Pancreas (tissue), 10 donors: Measurements from ENCODE around the gene MED4. TPM values are rescaled to one million over a fixed set of nuclear protein-coding genes. Genes with fewer than 3 reads are reported as not detected.
A peak's percentile ranks its signal among the peaks of the same experiment; 100 is the strongest.

Experiments used
- ATAC-seq, 4 donors: fragments of 200-7000 bp; cut with Tn5 transposase; one replicate each; pipeline versions ENCODE4 v1.8.0 to v1.9.1; 2020; ENCODE audit warnings: mild to moderate bottlenecking in 4 of 4, moderate library complexity in 4 of 4
- DNase-seq, 6 donors: peaks; one replicate each; pipeline ENCODE4 v3.0.0-alpha.2; 2020
- FAIRE-seq: peaks from 2 replicates; lab custom pipeline; 2012; peaks lifted over from hg19 to GRCh38; lab: Jason Lieb, UNC
- H3K27ac ChIP-seq, 4 donors: fragments of 200-600 bp; sonication (generic); 1 replicate in 3 of 4; 2 replicates in 1 of 4; pipeline versions ENCODE4 v1.5.0 to v1.8.0; 2020
- H3K27me3 ChIP-seq, 4 donors: fragments of 200-600 bp; one replicate each; pipeline ENCODE4 v1.8.0; 2021
- H3K36me3 ChIP-seq, 3 donors: fragments of 200-600 bp; sonication (generic) in 1 of 3; one replicate each; pipeline versions ENCODE4 v1.5.0 to v1.8.0; 2020 to 2021
- H3K4me1 ChIP-seq, 3 donors: fragments of 200-600 bp; one replicate each; pipeline ENCODE4 v1.8.0; 2021
- H3K4me3 ChIP-seq, 4 donors: fragments of 200-600 bp; sonication (generic) in 2 of 4; one replicate each; pipeline versions ENCODE4 v1.5.0 to v1.8.0; 2020 to 2021
- H3K9me3 ChIP-seq, 4 donors: fragments of 200-600 bp; one replicate each; pipeline ENCODE4 v1.8.0; 2021
- WGBS, 2 donors: extraction: QIAGEN DNeasy Blood & Tissue Kit; methylation state at CpG; one replicate each; pipeline ENCODE4 v1.1.7; 2013; 5-methylcytosine and 5-hydroxymethylcytosine counted together
- intact Hi-C, 3 donors: fragments of 100-400 bp; cut with DNase I; formaldehyde crosslinking; loops; one replicate each; pipeline versions ENCODE4 v1.11.1 to v1.14.2; 2022
- polyA plus RNA-seq, 2 donors: library from polyadenylated mRNA; stranded (reverse); fragments of 200-250 nt; gene quantifications; one replicate each; pipeline ENCODE4 v1.2.3, GENCODE V29; 2013
- total RNA-seq, 6 donors: library from RNA; stranded (reverse); fragmentation: NEBNext Ultra II Directional in 4 of 6; extraction: Animal tissue kit (Norgen Biotek cat#: 25700) in 4 of 6; gene quantifications; one replicate each; pipeline versions ENCODE4 v1.2.1 to v1.2.4, GENCODE V29; 2021 to 2023
- TF ChIP-seq, protein P1 (sequence below), 4 donors: fragments of 200-600 bp; sonication (generic) in 3 of 4; IDR thresholded peaks; one replicate each; pipeline versions ENCODE4 v1.5.0 to v1.8.0; 2021; ENCODE audit warnings: antibody characterized with exemption in 4 of 4
- donor health status: healthy with polysubstance abuse.
- donor health status: DM: no; HTN: no; CAD: no; lungs with moderate emphysema.
- donor health status: DM: no; HTN: no; CAD: no.
- donor health status: control.
- donor health status: control.
- donor health status: Bipolar disorder and iron deficiency.
- donor health status: DM: yes; HTN: yes; CAD: no.
- donor health status: DM: no; HTN: no; CAD: no.
- donor health status: DM: no; HTN: no; CAD: no.
- donor health status: DM: yes; HTN: yes; CAD: no.

The MED4 gene
- total and polyA plus RNA-seq, 8 donors: 12.0 to 34.9 (median 16.4) TPM

DNA sequence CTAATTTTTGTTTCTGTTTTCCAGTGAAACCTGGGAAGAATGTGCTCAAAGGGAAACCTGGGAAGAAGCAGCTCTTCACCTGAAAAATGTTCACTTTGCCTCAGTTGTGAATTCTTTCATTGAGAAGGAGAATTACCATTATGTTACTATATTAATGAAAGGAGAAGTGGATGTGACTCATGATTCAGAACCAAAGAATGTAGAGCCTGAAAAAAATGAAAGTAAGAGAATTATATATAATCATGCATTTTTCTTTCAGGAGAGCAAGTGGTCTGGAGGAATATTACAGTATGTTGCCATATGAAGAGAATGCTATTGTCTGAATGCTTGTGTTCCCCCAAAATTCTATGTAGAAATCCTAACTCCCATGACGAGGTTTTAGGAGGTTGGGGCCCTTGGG is 54.0 kb downstream of the MED4 start:
- intact Hi-C loops: no loop called here
- H3K36me3 ChIP-seq: no peaks in the 10 kb centered on the region
- H3K9me3 ChIP-seq: no peaks in the 10 kb centered on the region
- FAIRE-seq (no peak), ATAC-seq (no peak), DNase-seq (no peak)
- peaks cover 0 to 5% (median 5%) of the 10 kb centered on the region in 3 donors for H3K4me1 ChIP-seq
- no peak overlapping the region for H3K4me3 ChIP-seq
- WGBS, 2 donors: 89% methylated on average over 1 of the region's 1 CpG
- TF ChIP-seq, protein P1, sequence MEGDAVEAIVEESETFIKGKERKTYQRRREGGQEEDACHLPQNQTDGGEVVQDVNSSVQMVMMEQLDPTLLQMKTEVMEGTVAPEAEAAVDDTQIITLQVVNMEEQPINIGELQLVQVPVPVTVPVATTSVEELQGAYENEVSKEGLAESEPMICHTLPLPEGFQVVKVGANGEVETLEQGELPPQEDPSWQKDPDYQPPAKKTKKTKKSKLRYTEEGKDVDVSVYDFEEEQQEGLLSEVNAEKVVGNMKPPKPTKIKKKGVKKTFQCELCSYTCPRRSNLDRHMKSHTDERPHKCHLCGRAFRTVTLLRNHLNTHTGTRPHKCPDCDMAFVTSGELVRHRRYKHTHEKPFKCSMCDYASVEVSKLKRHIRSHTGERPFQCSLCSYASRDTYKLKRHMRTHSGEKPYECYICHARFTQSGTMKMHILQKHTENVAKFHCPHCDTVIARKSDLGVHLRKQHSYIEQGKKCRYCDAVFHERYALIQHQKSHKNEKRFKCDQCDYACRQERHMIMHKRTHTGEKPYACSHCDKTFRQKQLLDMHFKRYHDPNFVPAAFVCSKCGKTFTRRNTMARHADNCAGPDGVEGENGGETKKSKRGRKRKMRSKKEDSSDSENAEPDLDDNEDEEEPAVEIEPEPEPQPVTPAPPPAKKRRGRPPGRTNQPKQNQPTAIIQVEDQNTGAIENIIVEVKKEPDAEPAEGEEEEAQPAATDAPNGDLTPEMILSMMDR (IDR thresholded peaks at IDR 0.05): no peak
- H3K27me3 ChIP-seq: no peaks in the 10 kb centered on the region
- no peak overlapping the region for H3K27ac ChIP-seq

DNA sequence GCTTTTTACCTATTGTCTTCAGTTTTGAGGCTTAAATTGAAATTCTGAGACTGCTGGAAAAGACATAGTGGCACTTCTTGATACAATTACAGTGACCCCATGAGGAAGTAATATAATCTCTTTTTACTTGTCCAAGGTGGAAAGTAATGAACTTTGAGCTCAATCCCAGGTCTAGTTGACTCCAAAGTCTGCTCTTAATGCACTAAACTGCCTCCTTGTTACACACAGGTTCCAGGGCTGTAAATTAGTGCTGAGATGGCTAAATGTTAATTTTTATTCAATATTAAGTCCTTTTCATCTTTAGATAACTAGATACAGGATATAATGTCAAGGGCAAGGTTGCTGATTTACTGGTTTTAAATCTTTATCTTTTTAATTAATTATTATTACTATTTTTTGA is 54.9 kb downstream of the MED4 start:
- Histone ChIP-seq H3K27me3 (no peaks in the 10 kb centered on the region), H3K36me3 (no peaks in the 10 kb centered on the region), H3K4me1 (peaks cover 0 to 5% (median 5%) of the 10 kb centered on the region in 3 donors), H3K27ac (no peak overlapping the region), H3K9me3 (no peaks in the 10 kb centered on the region), H3K4me3 (no peak overlapping the region)
- TF ChIP-seq, protein P1 (IDR thresholded peaks at IDR 0.05): no peak
- FAIRE-seq (no peak), ATAC-seq (no peak), DNase-seq (no peak)
- intact Hi-C loops: no loop called here

DNA sequence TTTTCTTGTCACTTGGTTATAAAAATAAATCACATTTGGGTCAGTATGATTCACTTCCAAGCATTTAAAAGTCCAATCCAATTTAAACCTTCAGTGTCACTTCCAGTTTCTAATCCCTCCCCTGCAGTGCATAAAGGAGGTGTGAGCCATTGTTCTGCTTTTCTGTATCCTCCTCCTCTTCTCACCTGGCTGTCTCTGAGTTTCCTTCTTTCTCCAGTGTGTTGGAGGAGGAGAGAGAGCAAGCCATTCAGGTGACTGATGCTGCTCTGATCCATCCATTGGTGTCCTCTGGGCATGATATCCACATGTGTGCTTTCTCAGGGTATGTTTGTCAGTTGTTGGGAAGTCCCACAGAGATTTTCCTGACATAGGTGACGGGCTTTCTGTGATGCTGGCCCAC is 56.1 kb downstream of the MED4 start:
- TF ChIP-seq, protein P1 (IDR thresholded peaks at IDR 0.05): no peak
- no peaks in the 10 kb centered on the region for H3K27me3 ChIP-seq
- no peaks in the 10 kb centered on the region for H3K9me3 ChIP-seq
- 81 to 94% methylated on average over 1 of the region's 1 CpG for WGBS, 2 donors
- no peak for FAIRE-seq
- peak overlapping the region in 1 of 4 donors; percentile 71 for H3K4me3 ChIP-seq
- H3K4me1 ChIP-seq: peaks cover 0 to 5% (median 5%) of the 10 kb centered on the region in 3 donors
- intact Hi-C loops: no loop called here
- no peak for ATAC-seq
- H3K36me3 ChIP-seq: no peaks in the 10 kb centered on the region
- no peak for DNase-seq
- H3K27ac ChIP-seq: no peak overlapping the region

DNA sequence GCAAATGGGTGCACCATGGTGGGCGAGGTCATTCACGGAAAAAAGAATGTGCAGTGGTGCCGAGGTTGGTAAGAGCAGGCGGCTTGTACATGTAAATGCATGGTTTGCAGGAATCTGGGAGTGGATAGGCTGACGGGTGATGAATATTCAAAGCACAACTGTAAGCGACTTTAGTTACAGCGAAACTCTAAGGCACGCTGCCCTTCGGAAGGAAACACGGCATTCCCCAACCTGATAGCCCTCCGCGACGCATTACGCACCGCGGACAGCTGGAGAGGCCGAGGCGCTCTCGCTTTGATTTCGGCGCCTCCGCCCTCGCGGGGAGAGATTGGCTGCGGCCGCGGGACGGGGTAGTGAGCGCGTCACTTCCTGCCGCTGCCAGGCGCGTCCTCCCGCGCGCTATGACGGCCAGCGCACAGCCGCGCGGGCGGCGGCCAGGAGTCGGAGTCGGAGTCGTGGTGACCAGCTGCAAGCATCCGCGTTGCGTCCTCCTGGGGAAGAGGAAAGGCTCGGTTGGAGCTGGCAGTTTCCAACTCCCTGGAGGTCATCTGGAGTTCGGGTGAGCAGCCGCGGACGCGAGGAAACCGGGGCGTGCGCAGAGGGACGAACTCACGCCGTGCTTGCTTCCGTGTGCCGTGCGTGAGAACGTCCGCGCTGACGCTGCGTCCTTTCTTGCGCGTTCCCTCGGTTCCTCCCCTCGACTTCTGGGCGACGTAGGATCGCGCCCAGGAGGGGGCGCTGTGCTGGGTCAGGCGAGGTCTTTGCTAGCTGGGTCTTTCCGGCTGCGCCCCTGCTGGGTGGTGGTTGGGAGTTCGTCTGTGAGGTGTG is 57.3 kb downstream of the MED4 start, which contains the start of gene NUDT15:
Gene NUDT15 (plus strand): TSS at position 381 of the 828 bp plus-strand sequence. CDS start 21 bp downstream, at position 402.
- Histone ChIP-seq H3K27me3 (no peaks in the 10 kb centered on the region), H3K36me3 (no peaks in the 10 kb centered on the region), H3K27ac (peak within 1 kb of the TSS; percentile 95 to 99 (median 96)), H3K4me1 (peaks cover 0 to 5% (median 5%) of the 10 kb centered on the region in 3 donors), H3K4me3 (peak within 1 kb of the TSS; percentile 22 to 71 (median 60)), H3K9me3 (no peaks in the 10 kb centered on the region)
- 0 to 1% methylated on average over 72 to 82 of the region's 82 CpGs for WGBS, 2 donors
- DNase-seq (peak; percentile 91 to 96 (median 92)), ATAC-seq (peak; percentile 98 to 99 (median 98)), FAIRE-seq (no peak)
- TF ChIP-seq, protein P1 (IDR thresholded peaks at IDR 0.05): peak; percentile 96 to 99 (median 97)
- intact Hi-C loops: no loop called here

DNA sequence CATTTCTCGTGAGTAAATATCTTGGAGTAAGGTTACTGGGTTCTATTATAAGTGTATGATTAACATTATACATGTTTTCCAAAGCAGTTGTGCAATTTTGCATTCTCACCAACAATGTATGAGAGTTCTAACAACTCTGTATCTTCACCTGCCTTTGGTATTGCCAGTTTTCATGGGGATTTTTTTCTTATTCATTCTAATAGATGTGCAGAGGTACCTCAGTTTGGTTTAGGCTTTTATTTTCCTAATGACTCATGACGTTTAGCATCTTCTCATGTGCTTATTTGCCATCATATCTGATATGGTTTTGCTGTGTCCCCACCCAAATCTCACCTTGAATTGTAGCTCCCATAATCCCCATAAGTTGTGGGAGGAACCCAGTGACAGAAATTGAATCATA is 65.0 kb downstream of the MED4 start:
- Histone ChIP-seq H3K9me3 (no peaks in the 10 kb centered on the region), H3K4me3 (no peak overlapping the region), H3K4me1 (no peaks in the 10 kb centered on the region), H3K36me3 (no peaks in the 10 kb centered on the region), H3K27me3 (no peaks in the 10 kb centered on the region), H3K27ac (no peak overlapping the region)
- DNase-seq: no peak
- FAIRE-seq: no peak
- ATAC-seq: no peak
- 70 to 94% methylated on average over 2 of the region's 2 CpGs for WGBS, 2 donors
- TF ChIP-seq, protein P1 (IDR thresholded peaks at IDR 0.05): no peak
- intact Hi-C loops: no loop called here
